Measurements from ENCODE around the gene ZCCHC7. TPM values are rescaled to one million over a fixed set of nuclear protein-coding genes. Genes with fewer than 3 reads are reported as not detected.
"Not testable (repeated sequence)": the region's sequence is repeated elsewhere in the genome, so short reads cannot be mapped to it uniquely, and the experiment has no call there.

The ZCCHC7 gene
- 10 to 100 TPM; 13.4 to 17.1 (median 14.2) TPM for total RNA-seq
- 4.6 TPM for polyA plus RNA-seq
- long read RNA-seq, donor 1, partial matches to known transcripts: 3 of 13 reads
- long read RNA-seq, donor 1, other reads (novel, unspliced or antisense): 6 of 13 reads
- long read RNA-seq, donor 2, partial matches to known transcripts: 0 of 4 reads
- long read RNA-seq, donor 2, other reads (novel, unspliced or antisense): 1 of 4 reads
- long read RNA-seq, donor 3, transcript ZCCHC7-202 (9 exons, 2,619 nt): major isoform, 9 of 27 reads
- long read RNA-seq, donor 3, partial matches to known transcripts: 3 of 27 reads
- long read RNA-seq, donor 3, other reads (novel, unspliced or antisense): 15 of 27 reads
- long read RNA-seq, donor 4, partial matches to known transcripts: 0 of 6 reads
- long read RNA-seq, donor 4, other reads (novel, unspliced or antisense): 3 of 6 reads

DNA sequence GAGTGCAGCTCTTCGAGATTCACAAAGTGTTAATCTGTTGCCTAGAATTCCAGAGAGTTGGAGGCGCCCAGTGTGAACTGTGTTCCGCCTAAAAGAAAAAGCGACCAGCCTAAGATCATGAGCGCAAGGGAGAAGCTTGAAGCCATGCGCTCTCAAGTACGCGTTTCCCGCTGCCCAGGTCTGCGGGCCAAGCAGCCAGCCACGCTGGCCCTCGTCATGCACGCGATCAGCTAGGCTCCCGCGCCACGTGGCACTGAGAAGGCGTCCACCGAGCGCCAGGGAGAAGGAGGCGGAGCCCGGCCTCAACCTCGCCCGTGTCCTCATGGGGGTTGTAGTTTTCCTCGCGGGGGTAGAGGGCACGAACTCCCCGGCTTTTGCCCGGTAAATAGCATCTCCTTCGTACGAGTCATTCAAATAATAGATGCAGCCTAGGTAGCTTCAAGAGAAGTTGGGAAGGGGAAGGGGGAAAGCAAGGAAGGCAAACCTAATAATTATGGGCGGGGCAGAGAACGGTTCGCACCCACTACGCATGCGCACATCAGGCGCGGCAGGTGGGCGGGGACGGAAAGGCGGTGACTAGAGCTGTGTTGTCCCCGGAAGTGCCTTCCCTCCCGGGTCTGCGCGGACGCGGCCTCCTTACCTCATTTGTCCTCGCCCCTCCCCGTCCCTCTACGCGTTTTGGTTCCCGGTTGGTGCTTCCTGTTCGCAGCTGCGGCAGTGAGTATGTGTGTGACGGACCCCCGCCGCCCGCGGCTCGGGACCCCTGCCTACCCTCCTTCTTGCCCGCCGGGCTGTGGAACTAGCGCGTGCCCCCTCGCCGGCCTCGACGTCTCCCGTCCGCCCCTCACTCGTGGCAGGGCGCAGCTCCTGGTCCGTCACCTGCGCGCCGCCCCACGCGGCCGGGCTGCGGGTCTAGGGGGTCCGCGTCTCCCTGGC lies at the start of gene ZCCHC7:
Gene ZCCHC7 (plus strand): TSS at position 668 of the 936 bp plus-strand sequence.
- Histone ChIP-seq H3K27me3 (ENCODE audit: control insufficient read depth, insufficient read depth) (no peaks in the 10 kb centered on the region), H3K4me3 (ENCODE audit: low read length) (peak within 1 kb of the TSS; percentile 49), H3K27ac (ENCODE audit: low read length) (peak within 1 kb of the TSS; percentile 80), H3K9me3 (ENCODE audit: control insufficient read depth, low read length) (no peaks in the 10 kb centered on the region), H3K4me1 (ENCODE audit: control insufficient read depth, insufficient read depth, low read length) (no peaks in the 10 kb centered on the region)
- ATAC-seq (peak; percentile 100), DNase-seq (peak; percentile 97 to 98 (median 98))
- 4% methylated on average over 82 of the region's 82 CpGs for WGBS
- intact Hi-C loops (cut with DNase I): no loop called here

DNA sequence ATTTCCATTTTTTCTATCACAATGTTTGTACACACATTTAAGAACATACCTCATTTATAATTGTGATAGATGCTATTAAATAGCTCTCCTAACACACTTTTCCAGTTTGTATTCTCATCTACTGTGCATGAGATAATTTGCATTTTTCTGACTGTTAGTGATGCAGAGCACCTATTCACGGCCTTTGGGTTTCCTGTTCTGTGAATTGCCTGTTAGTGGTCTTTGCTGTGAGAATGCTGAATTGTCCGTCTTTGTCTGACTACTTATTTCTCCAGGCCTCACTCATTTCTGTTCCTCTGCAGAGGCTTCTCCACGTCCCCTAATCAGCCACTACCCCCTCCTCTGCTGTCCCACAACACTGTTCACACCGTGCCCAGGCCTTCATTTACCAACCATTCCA lies 45.6 kb upstream of the ZCCHC7 start:
- H3K27me3 ChIP-seq (ENCODE audit: control insufficient read depth, insufficient read depth); ATAC-seq; intact Hi-C loops (cut with DNase I); H3K27ac ChIP-seq (ENCODE audit: low read length); DNase-seq; H3K4me3 ChIP-seq (ENCODE audit: low read length); H3K9me3 ChIP-seq (ENCODE audit: control insufficient read depth, low read length); H3K4me1 ChIP-seq (ENCODE audit: control insufficient read depth, insufficient read depth, low read length): not testable (repeated sequence)
- 70% methylated on average over 4 of the region's 4 CpGs for WGBS

DNA sequence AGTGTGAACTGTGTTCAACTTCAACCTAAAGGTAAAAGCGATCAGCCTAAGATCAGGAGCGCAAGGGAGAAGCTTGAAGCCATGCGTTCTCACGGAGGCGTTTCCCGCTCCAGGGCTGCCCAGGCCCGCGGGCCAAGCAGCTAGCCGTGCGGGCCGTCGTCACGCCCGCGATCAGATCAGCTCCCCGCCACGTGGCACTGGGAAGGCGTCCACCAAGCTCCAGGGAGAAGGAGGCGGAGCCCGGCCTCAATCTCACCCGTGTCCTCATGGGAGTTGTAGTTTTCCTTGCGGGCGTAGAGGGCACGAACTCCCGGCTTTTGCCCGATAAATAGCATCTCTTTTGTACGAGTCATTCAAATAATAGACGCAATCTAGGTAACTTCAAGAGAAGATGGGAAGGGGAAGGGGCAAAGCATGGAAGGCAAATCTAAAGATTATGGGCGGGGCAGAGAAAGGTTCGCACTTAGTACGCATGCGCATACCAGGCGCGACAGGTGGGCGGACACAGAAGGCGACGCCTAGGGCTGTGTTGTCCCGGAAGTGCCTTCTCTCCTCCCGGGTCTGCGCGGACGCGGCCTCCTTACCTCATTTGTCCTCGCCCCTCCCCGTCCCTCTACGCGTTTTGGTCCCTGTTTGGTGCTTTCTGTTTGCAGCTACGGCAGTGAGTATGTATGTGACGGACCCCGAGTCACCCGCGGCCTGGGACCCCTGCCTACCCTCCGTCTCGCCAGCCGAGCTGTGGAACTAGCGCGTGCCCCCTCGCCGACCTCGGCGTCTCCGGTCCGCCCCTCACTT lies 40.8 kb upstream of the ZCCHC7 start:
- 2% methylated on average over 63 of the region's 63 CpGs for WGBS
- H3K27me3 ChIP-seq (ENCODE audit: control insufficient read depth, insufficient read depth): no peaks in the 10 kb centered on the region
- ATAC-seq (peak; percentile 99), DNase-seq (peak; percentile 94 to 97 (median 96))
- intact Hi-C loops (cut with DNase I): no loop called here
- H3K9me3 ChIP-seq (ENCODE audit: control insufficient read depth, low read length): no peaks in the 10 kb centered on the region
- H3K4me3 ChIP-seq (ENCODE audit: low read length): peak overlapping the region; percentile 67
- no peaks in the 10 kb centered on the region for H3K4me1 ChIP-seq (ENCODE audit: control insufficient read depth, insufficient read depth, low read length)
- peak overlapping the region; percentile 32 for H3K27ac ChIP-seq (ENCODE audit: low read length)

DNA sequence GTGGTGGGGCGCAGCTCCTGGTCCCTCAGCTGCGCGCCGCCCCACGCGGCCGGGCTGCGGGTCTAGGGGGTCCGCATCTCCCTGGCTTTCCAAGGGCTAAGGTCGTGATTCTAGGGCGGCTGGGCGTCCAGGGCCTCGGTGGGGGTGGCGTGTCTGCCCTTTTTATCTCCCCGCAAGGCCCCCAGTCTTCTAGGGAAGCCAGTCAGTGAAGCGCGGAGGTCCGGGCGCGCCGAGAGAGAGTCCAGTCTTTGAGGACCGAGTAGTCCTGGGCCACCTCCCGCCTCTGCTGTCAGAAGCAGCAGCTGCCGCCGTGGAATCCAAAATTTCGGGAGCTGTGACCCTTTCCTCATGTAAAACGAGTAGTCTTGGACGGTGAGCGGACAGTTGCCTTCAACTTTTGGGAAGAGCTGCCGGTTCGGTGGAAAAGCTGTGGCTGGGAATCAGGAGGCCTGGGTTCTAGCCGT lies 40.2 kb upstream of the ZCCHC7 start:
- DNase-seq: peak in 2 of 3 donors; percentile 36 to 78
- WGBS: 1% methylated on average over 32 of the region's 32 CpGs
- H3K9me3 ChIP-seq (ENCODE audit: control insufficient read depth, low read length); H3K27me3 ChIP-seq (ENCODE audit: control insufficient read depth, insufficient read depth); intact Hi-C loops (cut with DNase I); H3K4me1 ChIP-seq (ENCODE audit: control insufficient read depth, insufficient read depth, low read length): not testable (repeated sequence)
- Histone ChIP-seq H3K4me3 (ENCODE audit: low read length) (peak overlapping the region; percentile 67), H3K27ac (ENCODE audit: low read length) (peak overlapping the region; percentile 32)
- peak; percentile 56 to 63 for ATAC-seq

DNA sequence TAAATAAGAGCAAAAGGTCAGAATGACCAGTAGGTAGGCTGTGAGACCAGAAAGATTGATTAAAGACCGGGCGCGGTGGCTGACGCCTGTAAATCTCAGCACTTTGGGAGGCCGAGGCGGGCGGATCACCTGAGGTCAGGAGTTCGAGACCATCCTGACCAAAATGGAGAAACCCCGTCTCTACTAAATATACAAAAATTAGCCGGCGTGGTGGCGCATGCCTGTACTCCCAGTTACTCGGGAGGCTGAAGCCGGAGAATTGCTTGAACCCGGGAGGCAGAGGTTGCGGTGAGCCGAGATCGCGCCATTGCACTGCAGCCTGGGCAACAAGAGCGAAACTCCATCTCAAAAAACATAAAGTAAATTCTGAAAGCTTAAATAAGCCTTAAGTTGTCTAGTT lies 38.9 kb upstream of the ZCCHC7 start:
- 98% methylated on average over 20 of the region's 20 CpGs for WGBS
- H3K4me1 ChIP-seq (ENCODE audit: control insufficient read depth, insufficient read depth, low read length); DNase-seq; intact Hi-C loops (cut with DNase I); H3K4me3 ChIP-seq (ENCODE audit: low read length); ATAC-seq; H3K27ac ChIP-seq (ENCODE audit: low read length); H3K27me3 ChIP-seq (ENCODE audit: control insufficient read depth, insufficient read depth); H3K9me3 ChIP-seq (ENCODE audit: control insufficient read depth, low read length): not testable (repeated sequence)

DNA sequence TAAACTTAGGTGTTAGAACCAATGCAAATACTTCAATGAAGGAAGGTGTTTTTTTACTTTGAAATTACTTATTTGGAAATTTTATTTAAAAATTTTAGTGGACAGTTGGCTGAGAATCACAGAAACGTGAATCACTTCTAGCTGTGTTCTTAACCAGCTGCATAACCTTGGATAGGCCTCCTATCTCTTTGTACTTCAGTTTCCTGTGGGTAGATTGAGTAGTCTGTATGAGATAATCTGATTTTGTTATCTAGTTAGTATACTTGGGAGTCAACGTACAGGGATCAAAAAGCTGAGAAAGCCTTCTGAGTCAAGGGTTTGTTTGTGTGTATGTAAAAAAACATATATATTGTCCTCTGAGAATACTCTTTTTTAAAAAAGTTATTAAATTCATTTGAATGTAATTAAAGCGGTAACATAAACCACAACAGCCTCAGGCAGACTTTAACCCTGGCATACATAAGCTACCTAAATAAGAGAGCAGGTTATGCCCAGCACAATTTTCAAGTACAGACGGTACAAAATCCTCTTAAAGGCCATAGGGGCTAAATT lies 38.1 kb upstream of the ZCCHC7 start:
- Histone ChIP-seq H3K4me1 (ENCODE audit: control insufficient read depth, insufficient read depth, low read length) (no peaks in the 10 kb centered on the region), H3K27me3 (ENCODE audit: control insufficient read depth, insufficient read depth) (no peaks in the 10 kb centered on the region), H3K9me3 (ENCODE audit: control insufficient read depth, low read length) (no peaks in the 10 kb centered on the region), H3K27ac (ENCODE audit: low read length) (no peak overlapping the region), H3K4me3 (ENCODE audit: low read length) (no peak overlapping the region)
- DNase-seq (no peak), ATAC-seq (no peak)
- intact Hi-C loops (cut with DNase I): no loop called here
- 73% methylated on average over 4 of the region's 4 CpGs for WGBS

DNA sequence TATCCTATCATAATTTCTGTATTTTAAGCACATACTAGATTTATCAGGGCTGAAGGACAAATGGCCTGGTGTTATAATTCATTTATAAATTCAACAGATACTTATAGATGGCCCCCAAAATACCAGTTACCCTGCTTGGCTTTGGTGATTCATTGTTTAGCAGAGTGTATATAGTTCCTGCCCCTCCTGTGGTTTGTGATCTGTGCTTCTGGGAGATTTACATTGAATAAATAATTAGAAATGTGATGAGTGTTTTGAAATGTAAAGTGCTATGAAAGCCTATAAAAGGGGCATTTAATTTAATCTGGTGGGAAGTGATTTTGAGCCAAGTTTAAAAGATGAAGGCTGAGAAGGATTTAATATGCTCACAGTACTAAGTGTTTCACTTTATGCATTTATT lies 36.7 kb upstream of the ZCCHC7 start:
- ATAC-seq (no peak), DNase-seq (no peak)
- intact Hi-C loops (cut with DNase I): no loop called here
- H3K27ac ChIP-seq (ENCODE audit: low read length): no peak overlapping the region
- no peaks in the 10 kb centered on the region for H3K27me3 ChIP-seq (ENCODE audit: control insufficient read depth, insufficient read depth)
- no peak overlapping the region for H3K4me3 ChIP-seq (ENCODE audit: low read length)
- no peaks in the 10 kb centered on the region for H3K4me1 ChIP-seq (ENCODE audit: control insufficient read depth, insufficient read depth, low read length)
- H3K9me3 ChIP-seq (ENCODE audit: control insufficient read depth, low read length): no peaks in the 10 kb centered on the region

DNA sequence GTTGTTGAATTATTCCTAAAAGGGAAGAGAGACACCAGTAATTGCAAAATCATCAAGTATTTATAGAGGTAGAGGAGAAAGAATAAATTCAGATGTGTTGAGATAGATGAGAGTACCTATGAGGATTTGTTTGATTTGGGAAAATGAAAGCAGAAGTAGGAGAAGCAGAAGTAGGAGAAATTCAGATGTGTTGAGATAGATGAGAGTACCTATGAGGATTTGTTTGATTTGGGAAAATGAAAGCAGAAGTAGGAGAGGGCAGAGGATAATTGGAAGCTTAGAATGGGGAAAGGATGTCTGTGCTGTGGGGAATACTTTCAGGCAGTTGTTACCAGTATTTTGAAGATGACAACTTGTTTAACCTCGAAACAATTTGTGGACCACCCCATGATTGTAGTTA lies 35.1 kb upstream of the ZCCHC7 start:
- no peaks in the 10 kb centered on the region for H3K27me3 ChIP-seq (ENCODE audit: control insufficient read depth, insufficient read depth)
- no peaks in the 10 kb centered on the region for H3K9me3 ChIP-seq (ENCODE audit: control insufficient read depth, low read length)
- WGBS: 97% methylated on average over 1 of the region's 1 CpG
- no peak overlapping the region for H3K27ac ChIP-seq (ENCODE audit: low read length)
- intact Hi-C loops (cut with DNase I): no loop called here
- no peaks in the 10 kb centered on the region for H3K4me1 ChIP-seq (ENCODE audit: control insufficient read depth, insufficient read depth, low read length)
- no peak overlapping the region for H3K4me3 ChIP-seq (ENCODE audit: low read length)
- DNase-seq (no peak), ATAC-seq (no peak)

DNA sequence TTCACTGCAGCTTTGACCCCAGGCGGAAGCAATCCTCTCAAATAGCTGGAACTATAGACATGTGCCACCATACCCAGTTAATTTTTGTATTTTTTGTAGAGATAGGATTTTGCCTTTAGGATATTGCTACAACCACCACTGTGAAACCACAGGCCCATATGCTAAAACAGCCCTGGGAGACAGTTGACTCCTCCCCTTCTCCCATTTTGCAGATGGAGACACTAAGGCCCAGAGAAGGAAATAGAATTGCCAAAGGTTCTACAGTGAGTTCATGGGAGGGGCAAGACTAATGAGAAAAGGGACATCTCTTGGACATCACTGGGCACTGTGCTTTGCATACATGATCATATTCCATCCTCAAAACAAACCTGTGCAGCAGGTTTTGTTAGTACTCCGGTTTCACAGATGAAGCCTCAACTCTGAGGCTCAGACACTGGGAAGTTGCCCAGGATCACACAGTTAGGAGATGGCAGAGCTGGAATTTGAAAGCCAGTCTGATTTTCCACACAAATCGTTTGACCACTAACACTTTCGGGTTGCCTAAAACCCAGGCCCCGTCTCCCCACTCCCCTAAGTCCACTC lies 27.6 kb upstream of the ZCCHC7 start:
- H3K27me3 ChIP-seq (ENCODE audit: control insufficient read depth, insufficient read depth); ATAC-seq; H3K4me3 ChIP-seq (ENCODE audit: low read length); H3K9me3 ChIP-seq (ENCODE audit: control insufficient read depth, low read length); H3K4me1 ChIP-seq (ENCODE audit: control insufficient read depth, insufficient read depth, low read length); intact Hi-C loops (cut with DNase I); H3K27ac ChIP-seq (ENCODE audit: low read length); DNase-seq: not testable (repeated sequence)
- 79% methylated on average over 3 of the region's 5 CpGs for WGBS

DNA sequence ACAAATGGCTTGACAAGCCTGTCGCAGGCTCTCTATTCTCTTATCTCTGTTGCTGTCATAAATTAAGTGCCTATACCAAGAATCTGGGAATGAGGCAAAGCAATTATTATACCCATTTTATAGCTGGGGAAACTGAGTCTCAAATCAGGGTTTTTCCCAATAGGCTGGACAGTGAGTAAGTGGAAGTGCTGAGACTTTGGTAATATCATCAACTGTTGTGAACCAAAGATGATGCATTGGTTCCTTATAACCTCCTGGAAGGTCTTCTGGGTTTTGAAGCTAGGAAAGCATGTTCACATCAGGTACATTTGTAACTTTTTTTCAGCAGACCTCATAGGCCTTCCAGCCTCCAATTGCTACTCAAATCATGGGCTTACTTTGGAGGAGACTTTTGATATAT lies 25.6 kb upstream of the ZCCHC7 start:
- DNase-seq (no peak), ATAC-seq (no peak)
- 72% methylated on average over 1 of the region's 1 CpG for WGBS
- Histone ChIP-seq H3K27ac (ENCODE audit: low read length) (no peak overlapping the region), H3K4me3 (ENCODE audit: low read length) (no peak overlapping the region), H3K9me3 (ENCODE audit: control insufficient read depth, low read length) (no peaks in the 10 kb centered on the region), H3K4me1 (ENCODE audit: control insufficient read depth, insufficient read depth, low read length) (no peaks in the 10 kb centered on the region), H3K27me3 (ENCODE audit: control insufficient read depth, insufficient read depth) (no peaks in the 10 kb centered on the region)
- intact Hi-C loops (cut with DNase I): no loop called here

All from right cardiac atrium (tissue), 5 donors.